Measurements from ENCODE around the gene CENPL.

CENPL gene

DNA sequence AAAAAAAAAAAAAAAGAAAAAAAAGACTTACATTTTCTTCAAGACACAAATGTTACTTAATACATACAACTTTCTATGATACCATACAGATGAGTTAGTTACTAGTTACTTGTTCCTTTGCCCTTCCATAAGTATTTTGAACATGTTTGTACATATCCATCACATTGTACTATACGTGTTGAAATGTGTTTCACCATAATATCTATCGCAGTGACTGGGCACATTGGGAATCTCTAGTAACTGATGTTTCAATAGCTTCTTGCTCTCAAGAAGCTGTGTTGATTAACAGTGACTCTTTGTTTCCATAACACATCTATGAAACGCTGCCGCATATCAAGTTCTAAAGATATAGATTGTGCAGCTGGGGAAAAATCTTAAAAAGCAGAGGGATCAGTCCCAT, 67.0 kb downstream of the CENPL start:
- DNase-seq (ENCODE audit: low read depth) = no peak

DNA sequence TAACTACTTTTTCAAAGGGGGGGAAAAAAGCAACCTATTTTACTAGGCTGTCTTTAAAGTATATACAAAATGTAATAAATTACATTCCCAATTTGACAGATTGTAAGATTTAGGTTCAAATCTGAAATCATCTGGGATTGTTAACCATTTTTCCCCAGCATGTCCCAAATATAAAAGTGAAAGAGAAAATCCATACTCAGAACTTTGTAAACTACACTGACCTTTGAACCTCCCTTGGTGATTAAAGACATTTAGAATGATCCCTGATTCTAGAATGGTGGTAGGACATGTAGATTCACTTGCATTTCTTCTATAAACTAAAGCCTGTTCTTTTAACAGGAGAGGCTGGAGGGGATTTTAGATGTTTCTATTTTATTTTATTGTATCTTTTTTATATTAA, 70.9 kb downstream of the CENPL start:
- no peak for DNase-seq (ENCODE audit: low read depth)
